ENCODE data around the gene SFT2D1. TPM values are rescaled to one million over a fixed set of nuclear protein-coding genes. Genes with fewer than 3 reads are reported as not detected.

SFT2D1 gene
- total RNA-seq, 2 experiments from 2014 or later: 27.7 to 30.5 TPM

GRCh38 chr6:166282394-166283032, 59.8 kb downstream of the SFT2D1 start:
- CTCF ChIA-PET: interaction anchor here (1.4 to 4.4 kb wide), 3 partner anchors 23 to 119 kb away, joined by 3 to 23 read pairs (median 6); no protein-coding TSS in a partner anchor
- Mint-ChIP-seq H3K36me3 (ENCODE audit: low read depth) (no peaks in the 10 kb centered on the region), H3K27me3 (ENCODE audit: low read depth) (peaks cover 15% of the 10 kb centered on the region), H3K9me3 (ENCODE audit: insufficient read depth) (no peaks in the 10 kb centered on the region), H3K4me1 (ENCODE audit: low read depth) (no peaks in the 10 kb centered on the region), H3K4me3 (no peak overlapping the region), H3K27ac (no peak overlapping the region)
- POLR2A ChIA-PET: no interaction called here
- DNase-seq (no peak), ATAC-seq (no peak)

DNA sequence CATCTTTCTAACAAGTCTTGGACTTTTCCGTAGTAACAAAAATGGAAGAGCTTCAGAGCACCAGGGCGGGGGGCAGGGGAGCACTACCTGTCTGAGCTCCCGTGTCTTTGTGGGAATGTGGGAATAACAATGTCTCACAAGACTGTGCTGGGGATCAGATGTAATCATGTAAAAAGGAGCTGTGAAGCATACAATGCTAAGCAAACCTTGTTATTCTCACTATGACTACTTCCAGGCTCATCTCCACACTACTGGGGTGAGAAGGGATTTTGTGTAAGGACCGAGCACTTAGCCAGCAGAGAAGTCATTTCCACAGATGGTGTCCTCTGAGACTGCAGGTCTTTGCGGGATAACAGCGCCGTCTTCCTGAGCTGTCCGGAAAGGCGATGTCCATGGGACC, 61.2 kb downstream of the SFT2D1 start:
- ATAC-seq (no peak), DNase-seq (no peak)
- no peak overlapping the region for H3K4me3 Mint-ChIP-seq
- no peak overlapping the region for H3K27ac Mint-ChIP-seq
- ChIA-PET CTCF (interaction anchor here (0.9 to 4.4 kb wide), 5 partner anchors 33 to 120 kb away, joined by 3 to 23 read pairs (median 6); no protein-coding TSS in a partner anchor), POLR2A (interaction anchor here (0.7 kb wide), 1 partner anchor 11 kb away, joined by 3 read pairs; no protein-coding TSS in a partner anchor)
- H3K9me3 Mint-ChIP-seq (ENCODE audit: insufficient read depth): no peaks in the 10 kb centered on the region
- H3K27me3 Mint-ChIP-seq (ENCODE audit: low read depth): peaks cover 17% of the 10 kb centered on the region
- H3K36me3 Mint-ChIP-seq (ENCODE audit: low read depth): no peaks in the 10 kb centered on the region
- H3K4me1 Mint-ChIP-seq (ENCODE audit: low read depth): peaks cover 1% of the 10 kb centered on the region

- ATAC-seq (no peak), DNase-seq (no peak)
- Mint-ChIP-seq H3K9me3 (ENCODE audit: insufficient read depth) (no peaks in the 10 kb centered on the region), H3K27me3 (ENCODE audit: low read depth) (peaks cover 16% of the 10 kb centered on the region), H3K36me3 (ENCODE audit: low read depth) (no peaks in the 10 kb centered on the region), H3K4me3 (no peak overlapping the region), H3K27ac (no peak overlapping the region), H3K4me1 (ENCODE audit: low read depth) (peaks cover 11% of the 10 kb centered on the region)
- CTCF ChIA-PET: interaction anchor here (3.1 to 4.4 kb wide), 2 partner anchors 102 to 122 kb away, joined by 15 to 23 read pairs; no protein-coding TSS in a partner anchor
- POLR2A ChIA-PET: interaction anchor here (0.7 kb wide), 1 partner anchor 1567 kb away, joined by 3 read pairs; no protein-coding TSS in a partner anchor
These were observed 63.0 kb downstream of the SFT2D1 start for GRCh38 chr6:166279393-166279679.

DNA sequence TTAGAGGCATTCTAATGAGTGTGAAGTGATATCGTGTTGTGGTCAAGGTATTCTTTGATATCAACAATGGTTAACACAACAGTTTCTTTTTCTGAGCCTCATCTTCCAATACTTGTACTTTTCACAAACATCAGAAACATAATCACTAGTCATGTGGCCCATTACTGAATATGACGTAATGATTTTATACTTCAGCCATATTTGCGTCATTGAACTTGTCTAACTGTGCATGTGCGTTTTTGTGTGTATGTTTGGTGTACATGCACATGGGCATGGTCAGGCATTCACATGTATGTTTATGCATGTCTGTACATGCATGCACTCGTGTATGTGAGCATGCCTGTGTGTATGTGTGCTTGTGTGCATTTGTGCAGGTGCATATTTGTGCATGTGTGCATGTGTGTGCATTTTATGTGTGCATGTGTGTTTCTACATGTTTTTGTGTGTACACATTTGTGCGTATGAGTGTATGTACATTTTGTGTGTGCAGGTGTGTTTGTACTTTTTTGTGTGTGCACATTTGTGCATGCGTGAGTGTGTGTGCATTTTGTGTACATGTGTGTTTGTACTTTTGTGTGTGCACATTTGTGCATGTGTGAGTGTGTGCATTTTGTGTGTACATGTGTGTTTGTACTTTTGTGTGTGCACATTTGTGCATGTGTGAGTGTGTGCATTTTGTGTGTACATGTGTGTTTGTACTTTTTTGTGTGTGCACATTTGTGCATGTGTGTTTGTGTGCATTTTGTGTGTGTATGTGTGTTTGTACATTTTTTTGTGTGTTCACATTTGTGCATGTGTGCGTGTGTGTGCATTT, 63.6 kb downstream of the SFT2D1 start:
- H3K4me1 Mint-ChIP-seq (ENCODE audit: low read depth): peaks cover 11% of the 10 kb centered on the region
- no peaks in the 10 kb centered on the region for H3K9me3 Mint-ChIP-seq (ENCODE audit: insufficient read depth)
- no peak overlapping the region for H3K27ac Mint-ChIP-seq
- no peak for DNase-seq
- CTCF ChIA-PET: interaction anchor here (3.1 to 4.4 kb wide), 2 partner anchors 103 to 122 kb away, joined by 15 to 23 read pairs; no protein-coding TSS in a partner anchor
- no peaks in the 10 kb centered on the region for H3K36me3 Mint-ChIP-seq (ENCODE audit: low read depth)
- H3K27me3 Mint-ChIP-seq (ENCODE audit: low read depth): peaks cover 19% of the 10 kb centered on the region
- ATAC-seq: no peak
- POLR2A ChIA-PET: no interaction called here
- H3K4me3 Mint-ChIP-seq: no peak overlapping the region

DNA sequence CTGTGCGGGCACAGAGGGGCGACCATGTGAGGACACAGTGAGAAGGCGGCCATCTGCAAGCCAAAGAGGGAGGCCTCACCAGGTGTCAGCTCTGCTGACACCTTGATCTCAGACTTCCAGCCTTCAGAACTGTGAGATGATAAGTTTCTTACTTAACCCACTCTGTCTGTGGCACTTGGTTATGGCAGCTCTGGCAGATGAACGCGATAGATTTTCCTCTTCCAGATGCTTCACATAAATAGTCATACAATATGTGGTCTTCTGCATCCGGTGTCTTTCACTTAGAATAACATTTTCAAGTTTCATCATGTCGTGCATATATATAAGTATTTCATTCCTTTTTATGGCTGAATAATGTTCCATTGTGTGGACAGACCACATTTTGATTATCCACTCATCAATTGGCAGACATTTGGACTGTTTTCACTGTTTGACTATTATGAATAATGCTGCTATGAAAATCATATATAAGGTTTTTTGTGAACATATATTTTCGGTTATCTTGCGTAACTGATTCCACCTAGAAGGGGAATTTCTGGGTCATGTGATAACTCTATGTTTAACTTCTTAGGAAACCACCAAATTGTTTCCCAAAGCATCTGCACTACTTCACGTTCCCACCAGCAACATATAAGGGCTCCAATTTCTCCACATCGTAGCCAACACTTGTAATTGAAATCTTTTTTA, 64.3 kb downstream of the SFT2D1 start:
- no peaks in the 10 kb centered on the region for H3K36me3 Mint-ChIP-seq (ENCODE audit: low read depth)
- no peaks in the 10 kb centered on the region for H3K9me3 Mint-ChIP-seq (ENCODE audit: insufficient read depth)
- CTCF ChIA-PET: interaction anchor here (2.5 to 4.6 kb wide), 2 partner anchors 102 to 123 kb away, joined by 49 to 61 read pairs; no protein-coding TSS in a partner anchor

GRCh38 chr6:166277018-166277417, 65.3 kb downstream of the SFT2D1 start:
- POLR2A ChIA-PET: no interaction called here
- Mint-ChIP-seq H3K27me3 (ENCODE audit: low read depth) (peaks cover 17% of the 10 kb centered on the region), H3K4me1 (ENCODE audit: low read depth) (peaks cover 11% of the 10 kb centered on the region), H3K9me3 (ENCODE audit: insufficient read depth) (no peaks in the 10 kb centered on the region), H3K4me3 (no peak overlapping the region), H3K27ac (no peak overlapping the region), H3K36me3 (ENCODE audit: low read depth) (no peaks in the 10 kb centered on the region)
- CTCF ChIA-PET: interaction anchor here (0.6 to 4.6 kb wide), 5 partner anchors 8 to 124 kb away, joined by 3 to 61 read pairs (median 5); no protein-coding TSS in a partner anchor
- no peak for DNase-seq
- no peak for ATAC-seq

More for the DNA sequence above, 64.3 kb downstream of the SFT2D1 start:
- H3K4me1 Mint-ChIP-seq (ENCODE audit: low read depth): peaks cover 11% of the 10 kb centered on the region
- no peak overlapping the region for H3K4me3 Mint-ChIP-seq
- no peak for ATAC-seq
- H3K27ac Mint-ChIP-seq: no peak overlapping the region
- POLR2A ChIA-PET: no interaction called here
- peaks cover 19% of the 10 kb centered on the region for H3K27me3 Mint-ChIP-seq (ENCODE audit: low read depth)
- no peak for DNase-seq

GRCh38 chr6:166275714-166276166, 66.6 kb downstream of the SFT2D1 start:
- Mint-ChIP-seq H3K4me1 (ENCODE audit: low read depth) (peaks cover 11% of the 10 kb centered on the region), H3K27ac (peak overlapping the region; percentile 64), H3K36me3 (ENCODE audit: low read depth) (no peaks in the 10 kb centered on the region), H3K27me3 (ENCODE audit: low read depth) (peaks cover 14% of the 10 kb centered on the region), H3K4me3 (no peak overlapping the region), H3K9me3 (ENCODE audit: insufficient read depth) (no peaks in the 10 kb centered on the region)
- POLR2A ChIA-PET: interaction anchor here (1.0 kb wide), 1 partner anchor 106 kb away, joined by 3 read pairs; no protein-coding TSS in a partner anchor
- ATAC-seq: peak; percentile 93
- peak; percentile 83 for DNase-seq
- CTCF ChIA-PET: interaction anchor here (0.6 to 4.6 kb wide), 17 partner anchors 9 to 213 kb away, joined by 3 to 61 read pairs (median 3); no protein-coding TSS in a partner anchor

GRCh38 chr6:166274739-166275370, 67.5 kb downstream of the SFT2D1 start:
- DNase-seq (peak; percentile 15), ATAC-seq (no peak)
- H3K36me3 Mint-ChIP-seq (ENCODE audit: low read depth): no peaks in the 10 kb centered on the region
- no peak overlapping the region for H3K4me3 Mint-ChIP-seq
- peaks cover 11% of the 10 kb centered on the region for H3K4me1 Mint-ChIP-seq (ENCODE audit: low read depth)
- H3K9me3 Mint-ChIP-seq (ENCODE audit: insufficient read depth): no peaks in the 10 kb centered on the region
- H3K27ac Mint-ChIP-seq: no peak overlapping the region
- CTCF ChIA-PET: interaction anchor here (1.2 to 4.6 kb wide), 3 partner anchors 39 to 126 kb away, joined by 4 to 61 read pairs (median 4); no protein-coding TSS in a partner anchor
- POLR2A ChIA-PET: no interaction called here
- peaks cover 11% of the 10 kb centered on the region for H3K27me3 Mint-ChIP-seq (ENCODE audit: low read depth)

GRCh38 chr6:166274163-166274562, 68.2 kb downstream of the SFT2D1 start:
- no peak for DNase-seq

GRCh38 chr6:166271376-166271765, 71.0 kb downstream of the SFT2D1 start:
- DNase-seq (no peak), ATAC-seq (no peak)
- H3K9me3 Mint-ChIP-seq (ENCODE audit: insufficient read depth): no peaks in the 10 kb centered on the region
- H3K36me3 Mint-ChIP-seq (ENCODE audit: low read depth): no peaks in the 10 kb centered on the region
- peaks cover 11% of the 10 kb centered on the region for H3K27me3 Mint-ChIP-seq (ENCODE audit: low read depth)
- ChIA-PET CTCF (interaction anchor here (0.9 kb wide), 1 partner anchor 12 kb away, joined by 4 read pairs; no protein-coding TSS in a partner anchor), POLR2A (no interaction called here)
- H3K4me3 Mint-ChIP-seq: no peak overlapping the region
- H3K27ac Mint-ChIP-seq: no peak overlapping the region
- peaks cover 11% of the 10 kb centered on the region for H3K4me1 Mint-ChIP-seq (ENCODE audit: low read depth)

More at GRCh38 chr6:166274163-166274562, 68.2 kb downstream of the SFT2D1 start:
- H3K27me3 Mint-ChIP-seq (ENCODE audit: low read depth): peaks cover 16% of the 10 kb centered on the region
- peaks cover 11% of the 10 kb centered on the region for H3K4me1 Mint-ChIP-seq (ENCODE audit: low read depth)
- no peak for ATAC-seq
- ChIA-PET POLR2A (no interaction called here), CTCF (interaction anchor here (1.2 to 4.6 kb wide), 3 partner anchors 39 to 126 kb away, joined by 4 to 61 read pairs (median 4); no protein-coding TSS in a partner anchor)
- H3K27ac Mint-ChIP-seq: no peak overlapping the region
- no peaks in the 10 kb centered on the region for H3K36me3 Mint-ChIP-seq (ENCODE audit: low read depth)
- H3K9me3 Mint-ChIP-seq (ENCODE audit: insufficient read depth): no peaks in the 10 kb centered on the region
- H3K4me3 Mint-ChIP-seq: no peak overlapping the region
